VCaP (cell line): ENCODE results near the gene TJP1.

Experiments
- H3K27ac ChIP-seq: fragments of 450-650 bp; 2 replicates; pipeline ENCODE4 v1.5.1; 2017
- TF ChIP-seq, protein P1 (sequence below): fragments of 450-650 bp; conservative IDR thresholded peaks from 2 replicates; pipeline ENCODE4 v1.5.1; 2017; ENCODE audit warnings: mild to moderate bottlenecking, moderate library complexity

Gene TJP1

GRCh38 chr15:29795610-29796009 lies 26.7 kb downstream of the TJP1 start:
- TF ChIP-seq, protein P1, sequence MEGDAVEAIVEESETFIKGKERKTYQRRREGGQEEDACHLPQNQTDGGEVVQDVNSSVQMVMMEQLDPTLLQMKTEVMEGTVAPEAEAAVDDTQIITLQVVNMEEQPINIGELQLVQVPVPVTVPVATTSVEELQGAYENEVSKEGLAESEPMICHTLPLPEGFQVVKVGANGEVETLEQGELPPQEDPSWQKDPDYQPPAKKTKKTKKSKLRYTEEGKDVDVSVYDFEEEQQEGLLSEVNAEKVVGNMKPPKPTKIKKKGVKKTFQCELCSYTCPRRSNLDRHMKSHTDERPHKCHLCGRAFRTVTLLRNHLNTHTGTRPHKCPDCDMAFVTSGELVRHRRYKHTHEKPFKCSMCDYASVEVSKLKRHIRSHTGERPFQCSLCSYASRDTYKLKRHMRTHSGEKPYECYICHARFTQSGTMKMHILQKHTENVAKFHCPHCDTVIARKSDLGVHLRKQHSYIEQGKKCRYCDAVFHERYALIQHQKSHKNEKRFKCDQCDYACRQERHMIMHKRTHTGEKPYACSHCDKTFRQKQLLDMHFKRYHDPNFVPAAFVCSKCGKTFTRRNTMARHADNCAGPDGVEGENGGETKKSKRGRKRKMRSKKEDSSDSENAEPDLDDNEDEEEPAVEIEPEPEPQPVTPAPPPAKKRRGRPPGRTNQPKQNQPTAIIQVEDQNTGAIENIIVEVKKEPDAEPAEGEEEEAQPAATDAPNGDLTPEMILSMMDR: no peak
- no peak overlapping the region for H3K27ac ChIP-seq

- TF ChIP-seq, protein P1: no peak
- H3K27ac ChIP-seq: no peak overlapping the region
These were observed 29.7 kb downstream of the TJP1 start for GRCh38 chr15:29792426-29793159.

GRCh38 chr15:29790607-29791006 lies 31.7 kb downstream of the TJP1 start:
- H3K27ac ChIP-seq: peak overlapping the region; percentile 55
- TF ChIP-seq, protein P1: no peak

- H3K27ac ChIP-seq: peak overlapping the region; percentile 55
- TF ChIP-seq, protein P1: no peak
These were observed 32.4 kb downstream of the TJP1 start for GRCh38 chr15:29789871-29790270.

DNA sequence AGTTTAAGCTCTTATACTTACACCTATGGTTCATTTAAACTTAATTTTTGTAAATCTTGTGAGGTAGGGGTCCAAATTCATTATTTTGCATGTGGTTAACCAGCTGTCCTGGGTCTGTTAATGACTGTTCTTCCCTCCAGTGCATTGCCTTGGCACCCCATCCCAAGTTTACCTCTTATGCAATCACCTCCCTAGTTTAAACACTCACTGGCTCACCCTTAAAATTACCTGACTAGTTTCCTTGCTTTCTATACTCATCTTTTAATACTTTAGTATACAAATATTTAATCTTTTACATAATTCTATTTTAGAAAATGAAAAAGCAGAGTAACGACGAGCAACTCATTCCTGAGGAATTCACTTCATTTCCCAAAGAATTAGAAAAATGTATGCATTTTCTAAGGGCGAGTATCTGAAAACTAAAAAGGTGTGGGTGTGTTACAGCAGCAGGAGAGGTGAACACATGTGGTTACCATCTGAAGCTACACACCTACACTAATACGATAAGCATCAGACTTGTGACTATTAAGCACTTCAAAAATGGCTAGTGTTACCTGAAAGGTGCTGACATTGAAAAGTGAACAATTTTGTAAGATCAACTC lies 33.7 kb downstream of the TJP1 start:
- TF ChIP-seq, protein P1: no peak
- no peak overlapping the region for H3K27ac ChIP-seq

DNA sequence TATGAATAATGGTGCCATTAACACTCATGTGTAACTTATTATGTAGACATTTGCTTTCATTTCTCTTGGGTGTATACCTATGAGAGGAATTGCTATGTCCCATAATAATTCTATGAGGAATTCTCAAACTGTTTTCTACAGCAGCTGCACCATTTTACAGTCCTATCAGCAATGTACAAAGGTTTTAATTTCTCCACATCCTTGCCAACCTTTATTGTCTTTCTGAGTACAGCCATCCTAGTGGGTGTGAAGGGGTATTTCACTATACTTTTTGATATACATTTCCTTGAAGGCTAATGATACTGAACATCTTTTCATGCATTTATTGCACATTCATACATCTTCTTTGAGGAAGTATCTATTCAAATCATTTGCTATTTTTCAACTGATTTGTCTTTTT lies 34.5 kb downstream of the TJP1 start:
- H3K27ac ChIP-seq: no peak overlapping the region
- TF ChIP-seq, protein P1: no peak

DNA sequence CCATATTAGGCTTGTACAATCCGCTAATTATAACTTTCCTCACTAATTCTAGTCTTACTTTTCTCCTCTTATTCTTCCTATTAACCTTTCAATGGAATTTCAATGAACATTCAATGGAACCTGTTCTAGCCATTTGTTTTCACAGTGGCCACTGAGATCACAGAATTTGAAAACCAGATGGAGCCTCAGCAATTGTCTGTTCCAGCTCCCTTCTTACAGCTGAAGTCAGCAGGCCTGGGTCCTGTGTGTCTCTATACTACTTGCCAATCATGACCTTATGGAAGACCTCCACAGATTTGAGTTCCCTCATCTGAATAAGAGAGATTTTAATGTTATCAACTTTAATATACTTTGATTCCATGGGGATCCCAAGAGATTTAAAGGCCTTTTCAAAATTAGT lies 36.6 kb downstream of the TJP1 start:
- no peak overlapping the region for H3K27ac ChIP-seq
- TF ChIP-seq, protein P1: no peak
